HepG2 (cell line): ENCODE measurements around the gene FAM83E. TPM values are rescaled to one million over a fixed set of nuclear protein-coding genes. Genes with fewer than 3 reads are reported as not detected.
A peak's percentile ranks its signal among the peaks of the same experiment; 100 is the strongest.

Experiments
- NBN ChIP-seq: fragments of 450-650 bp; conservative IDR thresholded peaks from 2 replicates; pipeline ENCODE4 v1.6.1; 2017
- NRL ChIP-seq: sonication (generic); formaldehyde crosslinking; IDR thresholded peaks from 2 replicates; pipeline ENCODE4 v1.5.0; 2020; ENCODE audit warnings: missing genetic modification reagents, mild to moderate bottlenecking, moderate library complexity, borderline replicate concordance
- TMF1 ChIP-seq: sonication (generic); formaldehyde crosslinking; IDR thresholded peaks from 2 replicates; pipeline ENCODE4 v1.8.1; 2022; ENCODE audit warnings: low read depth, missing genetic modification reagents
- ZFY ChIP-seq: sonication (generic); formaldehyde crosslinking; IDR thresholded peaks from 2 replicates; pipeline ENCODE4 v1.4.0; 2020; ENCODE audit warnings: missing genetic modification reagents
- ZNF780A ChIP-seq: sonication (generic); formaldehyde crosslinking; IDR thresholded peaks from 2 replicates; pipeline ENCODE4 v1.8.0; 2022; ENCODE audit warnings: mild to moderate bottlenecking, missing genetic modification reagents, moderate library complexity
- polyA plus RNA-seq, 8 experiments: library from polyadenylated mRNA; depleted of rRNA in 3 of 8; stranded (reverse) in 7 of 8; unstranded in 1 of 8; fragments of >200 nt; fragmentation: Illumina TruSeq in 4 of 8; extraction: Trizol in 4 of 8; gene quantifications; 2 replicates each; pipeline versions ENCODE4 v1.2.1 to v1.2.3, GENCODE V29; 2011 to 2016; ENCODE audit warnings: low read depth in 4 of 8, missing spikeins in 1 of 8, mixed read lengths in 1 of 8; ENCODE audit not compliant: insufficient read depth in 1 of 8
- total RNA-seq, 5 experiments: library from RNA; depleted of rRNA; stranded (reverse); fragments of >200 nt; fragmentation: Illumina TruSeq; extraction: Trizol; gene quantifications; 2 replicates each; pipeline ENCODE4 v1.2.3, GENCODE V29; 2016; ENCODE audit warnings: low read depth in 1 of 5
- TF ChIP-seq, protein P1 (sequence below): sonication (generic); formaldehyde crosslinking; IDR thresholded peaks from 2 replicates; pipeline ENCODE4 v1.8.0; 2023; ENCODE audit warnings: mild to moderate bottlenecking, missing genetic modification reagents
- TF ChIP-seq, protein P2 (sequence below): sonication (generic); formaldehyde crosslinking; IDR thresholded peaks from 2 replicates; pipeline ENCODE4 v1.4.0; 2020; ENCODE audit warnings: missing genetic modification reagents
- TF ChIP-seq, protein P3 (sequence below): sonication (generic); formaldehyde crosslinking; IDR thresholded peaks from 2 replicates; pipeline ENCODE4 v1.4.0; 2020; ENCODE audit warnings: missing genetic modification reagents
- TF ChIP-seq, protein P4 (sequence below): sonication (generic); formaldehyde crosslinking; IDR thresholded peaks from 2 replicates; pipeline ENCODE4 v1.8.1; 2022; ENCODE audit warnings: mild to moderate bottlenecking, missing genetic modification reagents
- TF ChIP-seq, protein P5 (sequence below): sonication (generic); formaldehyde crosslinking; IDR thresholded peaks from 2 replicates; pipeline ENCODE4 v1.8.1; 2023; ENCODE audit warnings: mild to moderate bottlenecking, inconsistent platforms, moderate library complexity, missing genetic modification reagents, borderline replicate concordance

The FAM83E gene
- total and polyA plus RNA-seq, 2 of the 13 experiments (the other 11 are each of a cell fraction or from before 2014, with no cell fraction given): 0.18 to 0.60 TPM

DNA sequence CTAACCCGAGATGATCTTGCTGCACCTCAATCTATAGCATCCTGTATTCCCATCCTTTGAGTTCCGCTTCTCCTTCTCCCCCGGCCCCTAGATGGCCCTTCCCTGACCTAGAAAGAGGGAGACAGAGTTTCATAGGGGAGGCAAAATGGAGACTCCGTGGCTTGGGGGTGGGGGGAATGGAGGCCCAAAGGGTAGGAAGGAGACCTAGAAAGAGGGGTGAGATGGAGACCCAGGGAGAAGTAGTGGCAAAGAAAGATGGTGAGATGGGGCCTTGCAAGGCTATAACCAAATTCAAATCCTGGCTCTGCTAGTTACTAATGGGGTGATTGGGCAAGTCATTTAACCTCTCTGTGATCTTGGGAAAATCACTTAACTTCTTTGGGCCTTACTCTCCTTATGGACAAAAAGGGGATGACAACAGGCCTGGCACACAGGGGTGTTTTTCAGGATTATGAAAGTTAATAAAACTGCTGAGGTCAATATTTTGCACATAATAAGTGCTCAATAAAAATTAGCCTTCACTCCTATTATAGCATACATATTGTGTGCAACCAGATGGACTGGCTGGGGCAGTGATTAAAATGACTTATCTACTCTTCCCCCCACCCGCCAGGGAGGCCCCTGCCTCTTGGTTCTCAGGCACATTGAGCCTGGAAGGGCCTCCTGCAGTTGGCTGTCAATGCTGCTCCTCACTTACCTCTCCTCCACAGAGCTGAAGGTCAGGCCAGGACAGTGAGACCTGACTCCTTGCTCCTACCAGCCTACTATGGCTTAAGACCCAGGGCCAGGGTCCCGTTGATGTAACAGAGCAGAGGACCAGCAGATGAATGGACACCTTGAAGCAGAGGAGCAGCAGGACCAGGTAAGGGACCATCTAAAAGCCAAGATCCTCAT is 5.1 kb upstream of the FAM83E start (continued):
- TF ChIP-seq, protein P1, sequence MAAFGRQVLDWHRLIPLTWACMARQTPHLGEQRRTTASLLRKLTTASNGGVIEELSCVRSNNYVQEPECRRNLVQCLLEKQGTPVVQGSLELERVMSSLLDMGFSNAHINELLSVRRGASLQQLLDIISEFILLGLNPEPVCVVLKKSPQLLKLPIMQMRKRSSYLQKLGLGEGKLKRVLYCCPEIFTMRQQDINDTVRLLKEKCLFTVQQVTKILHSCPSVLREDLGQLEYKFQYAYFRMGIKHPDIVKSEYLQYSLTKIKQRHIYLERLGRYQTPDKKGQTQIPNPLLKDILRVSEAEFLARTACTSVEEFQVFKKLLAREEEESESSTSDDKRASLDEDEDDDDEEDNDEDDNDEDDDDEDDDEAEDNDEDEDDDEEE (CRISPR knock-in tag): peak; percentile 8; the same call in 1 of the 2 replicates
- TF ChIP-seq ZNF780A (CRISPR knock-in tag): no peak
- TF ChIP-seq TMF1 (CRISPR knock-in tag): no peak
- TF ChIP-seq, protein P2, sequence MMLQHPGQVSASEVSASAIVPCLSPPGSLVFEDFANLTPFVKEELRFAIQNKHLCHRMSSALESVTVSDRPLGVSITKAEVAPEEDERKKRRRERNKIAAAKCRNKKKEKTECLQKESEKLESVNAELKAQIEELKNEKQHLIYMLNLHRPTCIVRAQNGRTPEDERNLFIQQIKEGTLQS: no peak
- TF ChIP-seq NBN: no peak
- TF ChIP-seq, protein P3, sequence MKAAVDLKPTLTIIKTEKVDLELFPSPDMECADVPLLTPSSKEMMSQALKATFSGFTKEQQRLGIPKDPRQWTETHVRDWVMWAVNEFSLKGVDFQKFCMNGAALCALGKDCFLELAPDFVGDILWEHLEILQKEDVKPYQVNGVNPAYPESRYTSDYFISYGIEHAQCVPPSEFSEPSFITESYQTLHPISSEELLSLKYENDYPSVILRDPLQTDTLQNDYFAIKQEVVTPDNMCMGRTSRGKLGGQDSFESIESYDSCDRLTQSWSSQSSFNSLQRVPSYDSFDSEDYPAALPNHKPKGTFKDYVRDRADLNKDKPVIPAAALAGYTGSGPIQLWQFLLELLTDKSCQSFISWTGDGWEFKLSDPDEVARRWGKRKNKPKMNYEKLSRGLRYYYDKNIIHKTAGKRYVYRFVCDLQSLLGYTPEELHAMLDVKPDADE (CRISPR knock-in tag): no peak
- TF ChIP-seq NRL: no peak
- TF ChIP-seq, protein P4, sequence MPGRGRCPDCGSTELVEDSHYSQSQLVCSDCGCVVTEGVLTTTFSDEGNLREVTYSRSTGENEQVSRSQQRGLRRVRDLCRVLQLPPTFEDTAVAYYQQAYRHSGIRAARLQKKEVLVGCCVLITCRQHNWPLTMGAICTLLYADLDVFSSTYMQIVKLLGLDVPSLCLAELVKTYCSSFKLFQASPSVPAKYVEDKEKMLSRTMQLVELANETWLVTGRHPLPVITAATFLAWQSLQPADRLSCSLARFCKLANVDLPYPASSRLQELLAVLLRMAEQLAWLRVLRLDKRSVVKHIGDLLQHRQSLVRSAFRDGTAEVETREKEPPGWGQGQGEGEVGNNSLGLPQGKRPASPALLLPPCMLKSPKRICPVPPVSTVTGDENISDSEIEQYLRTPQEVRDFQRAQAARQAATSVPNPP: no peak
- TF ChIP-seq, protein P5, sequence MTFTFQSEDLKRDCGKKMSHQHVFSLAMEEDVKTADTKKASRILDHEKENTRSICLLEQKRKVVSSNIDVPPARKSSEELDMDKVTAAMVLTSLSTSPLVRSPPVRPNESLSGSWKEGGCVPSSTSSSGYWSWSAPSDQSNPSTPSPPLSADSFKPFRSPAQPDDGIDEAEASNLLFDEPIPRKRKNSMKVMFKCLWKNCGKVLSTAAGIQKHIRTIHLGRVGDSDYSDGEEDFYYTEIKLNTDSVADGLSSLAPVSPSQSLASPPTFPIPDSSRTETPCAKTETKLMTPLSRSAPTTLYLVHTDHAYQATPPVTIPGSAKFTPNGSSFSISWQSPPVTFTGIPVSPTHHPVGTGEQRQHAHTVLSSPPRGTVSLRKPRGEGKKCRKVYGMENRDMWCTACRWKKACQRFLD: 0 out of 2 replicates have a peak, but pooled peaks have one; percentile 41
- TF ChIP-seq ZFY (CRISPR knock-in tag): no peak
